Measurements from ENCODE around the gene GLIPR1. TPM values are rescaled to one million over a fixed set of nuclear protein-coding genes. Genes with fewer than 3 reads are reported as not detected.
A peak's percentile ranks its signal among the peaks of the same experiment; 100 is the strongest.

The GLIPR1 gene
- total RNA-seq, 1 experiment from 2014 or later, result 0.13 TPM

DNA sequence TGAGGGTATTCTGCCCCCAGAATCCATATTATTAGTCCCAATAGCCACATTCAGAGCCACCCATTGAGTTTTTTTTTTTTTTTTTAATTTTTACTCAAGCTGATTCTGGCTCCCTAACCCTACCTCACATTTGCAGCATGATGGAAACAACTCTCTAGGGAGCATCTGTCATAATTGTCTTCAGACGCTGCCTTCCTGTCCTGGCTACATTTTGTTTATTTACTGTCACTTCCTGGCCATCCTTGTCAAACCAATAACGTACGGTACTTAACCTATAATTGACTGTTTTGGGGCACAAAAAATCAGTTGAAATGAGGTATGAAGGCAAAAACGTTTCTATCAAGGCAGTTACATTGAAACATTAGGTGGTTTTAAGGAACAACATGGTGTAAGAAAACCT is 2.1 kb downstream of the GLIPR1 start:
- Histone ChIP-seq H2BK12ac (ENCODE audit: insufficient read length, low read depth, low read length) (no peak overlapping the region), H3K27me3 (ENCODE audit: insufficient read depth, low read length) (no peaks in the 10 kb centered on the region), H2BK120ac (ENCODE audit: low read depth, low read length, poor library complexity, severe bottlenecking) (no peak overlapping the region), H2AK5ac (ENCODE audit: insufficient read length, low read length) (no peak overlapping the region), H2BK15ac (ENCODE audit: low read depth, low read length) (no peak overlapping the region), H3K23ac (ENCODE audit: insufficient read length, low read depth, low read length) (no peak overlapping the region), H3K4ac (ENCODE audit: low read depth, low read length) (no peak overlapping the region), H4K5ac (ENCODE audit: insufficient read length, low read depth, low read length) (no peak overlapping the region), H3T11ph (ENCODE audit: low read length) (no peak overlapping the region), H3K56ac (ENCODE audit: insufficient read length, low read depth, low read length) (no peak overlapping the region), H4K8ac (replicated peaks; ENCODE audit: insufficient read length, low read depth, low read length) (no peak overlapping the region), H3K79me2 (ENCODE audit: insufficient read depth, low read length) (no peaks in the 10 kb centered on the region), H3K27ac (ENCODE audit: insufficient read length, low read depth, low read length) (no peak overlapping the region), H2BK5ac (ENCODE audit: insufficient read length, low read length) (no peak overlapping the region), H3K4me1 (ENCODE audit: insufficient read depth, low read length) (peaks cover 2% of the 10 kb centered on the region; the same call in 1 of the 2 replicates), H3K14ac (ENCODE audit: insufficient read depth, low read length) (no peak overlapping the region), H4K91ac (ENCODE audit: insufficient read length, low read depth, low read length) (no peak overlapping the region), H3K23me2 (ENCODE audit: insufficient read length, low read depth, low read length, poor library complexity, severe bottlenecking) (no peaks in the 10 kb centered on the region), H2BK20ac (ENCODE audit: low read depth, low read length, poor library complexity, severe bottlenecking) (peak overlapping the region; percentile 75), H3K9me3 (ENCODE audit: control insufficient read depth, low read depth, low read length) (no peaks in the 10 kb centered on the region), H4K20me1 (ENCODE audit: control insufficient read depth, insufficient read depth, insufficient read length) (no peaks in the 10 kb centered on the region), H3K4me2 (ENCODE audit: insufficient read depth, insufficient read length, low read length) (no peak overlapping the region), H3K9ac (ENCODE audit: extremely low read depth, insufficient read length, low read length) (no peak overlapping the region), H3K18ac (ENCODE audit: insufficient read length, low read depth, low read length) (no peak overlapping the region), H2AFZ (ENCODE audit: low read length) (no peak overlapping the region), H3K79me1 (ENCODE audit: insufficient read depth, low read depth, low read length, poor library complexity, severe bottlenecking) (no peaks in the 10 kb centered on the region)
- H3K36me3 Mint-ChIP-seq (ENCODE audit: insufficient read depth in 1 of 3, low read depth in 3 of 3), result no peaks in the 10 kb centered on the region
- TF ChIP-seq, protein P1, sequence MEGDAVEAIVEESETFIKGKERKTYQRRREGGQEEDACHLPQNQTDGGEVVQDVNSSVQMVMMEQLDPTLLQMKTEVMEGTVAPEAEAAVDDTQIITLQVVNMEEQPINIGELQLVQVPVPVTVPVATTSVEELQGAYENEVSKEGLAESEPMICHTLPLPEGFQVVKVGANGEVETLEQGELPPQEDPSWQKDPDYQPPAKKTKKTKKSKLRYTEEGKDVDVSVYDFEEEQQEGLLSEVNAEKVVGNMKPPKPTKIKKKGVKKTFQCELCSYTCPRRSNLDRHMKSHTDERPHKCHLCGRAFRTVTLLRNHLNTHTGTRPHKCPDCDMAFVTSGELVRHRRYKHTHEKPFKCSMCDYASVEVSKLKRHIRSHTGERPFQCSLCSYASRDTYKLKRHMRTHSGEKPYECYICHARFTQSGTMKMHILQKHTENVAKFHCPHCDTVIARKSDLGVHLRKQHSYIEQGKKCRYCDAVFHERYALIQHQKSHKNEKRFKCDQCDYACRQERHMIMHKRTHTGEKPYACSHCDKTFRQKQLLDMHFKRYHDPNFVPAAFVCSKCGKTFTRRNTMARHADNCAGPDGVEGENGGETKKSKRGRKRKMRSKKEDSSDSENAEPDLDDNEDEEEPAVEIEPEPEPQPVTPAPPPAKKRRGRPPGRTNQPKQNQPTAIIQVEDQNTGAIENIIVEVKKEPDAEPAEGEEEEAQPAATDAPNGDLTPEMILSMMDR (conservative IDR thresholded peaks at IDR 0.05), result no peak
- no peaks in the 10 kb centered on the region for H3K27me3 Mint-ChIP-seq (ENCODE audit: low read depth)
- no peak for DNase-seq
- peaks cover 20 to 30% of the 10 kb centered on the region in 2 experiments for H3K4me1 Mint-ChIP-seq
- H3K27ac Mint-ChIP-seq, result no peak overlapping the region; a peak in 1 of 7 replicates
- H3K9me3 Mint-ChIP-seq, result no peaks in the 10 kb centered on the region
- no CpG with 5 or more reads among the region's 4 CpGs for WGBS (ENCODE audit: extremely low coverage, insufficient read length, low lambda C conversion rate)
- no peak overlapping the region for H3K4me3 Mint-ChIP-seq
